Smooth muscle cell (in vitro differentiated cells): Measurements from ENCODE around the gene DRD2. TPM values are rescaled to one million over a fixed set of nuclear protein-coding genes. Genes with fewer than 3 reads are reported as not detected.

Experiments used
- DNase-seq: peaks from one replicate; lab custom pipeline; 2025; ENCODE audit not compliant: unreplicated experiment; lab: John Stamatoyannopoulos, UW
- H2AFZ ChIP-seq: fragments of 200-600 bp; sonication (generic); 2 replicates; pipeline ENCODE4 v1.6.0; 2016; ENCODE audit warnings: antibody characterized with exemption, low read depth, mild to moderate bottlenecking
- H3F3A ChIP-seq: fragments of 200-600 bp; sonication (generic); 2 replicates; pipeline ENCODE4 v1.6.0; 2017; ENCODE audit warnings: antibody characterized with exemption, low read depth
- H3K27ac ChIP-seq: fragments of 200-600 bp; sonication (generic); 2 replicates; pipeline ENCODE4 v1.5.1; 2016; ENCODE audit warnings: low read depth, mild to moderate bottlenecking
- H3K27me3 ChIP-seq: fragments of 200-600 bp; sonication (generic); 2 replicates; pipeline ENCODE4 v1.6.1; 2016; ENCODE audit warnings: low read depth, mild to moderate bottlenecking
- H3K36me3 ChIP-seq: fragments of 200-600 bp; sonication (generic); 2 replicates; pipeline ENCODE4 v1.5.1; 2016; ENCODE audit warnings: low read depth
- H3K4me1 ChIP-seq: fragments of 200-600 bp; sonication (generic); 2 replicates; pipeline ENCODE4 v1.5.1; 2016; ENCODE audit warnings: low read depth
- H3K4me2 ChIP-seq: fragments of 200-600 bp; sonication (generic); 2 replicates; pipeline ENCODE4 v1.6.0; 2016; ENCODE audit warnings: mild to moderate bottlenecking
- H3K4me3 ChIP-seq: fragments of 200-600 bp; sonication (generic); 2 replicates; pipeline ENCODE4 v1.5.1; 2016; ENCODE audit warnings: mild to moderate bottlenecking
- H3K79me2 ChIP-seq: fragments of 200-600 bp; sonication (generic); 2 replicates; pipeline ENCODE4 v1.6.0; 2016; ENCODE audit warnings: low read depth, mild to moderate bottlenecking
- H3K9ac ChIP-seq: fragments of 200-600 bp; sonication (generic); 2 replicates; pipeline ENCODE4 v1.6.0; 2016; ENCODE audit warnings: low read depth
- H3K9me3 ChIP-seq: fragments of 200-600 bp; sonication (generic); replicated peaks from 2 replicates; pipeline ENCODE4 v1.5.1; 2016; ENCODE audit warnings: low read depth
- H4K20me1 ChIP-seq: fragments of 200-600 bp; sonication (generic); 2 replicates; pipeline ENCODE4 v1.6.0; 2016; ENCODE audit warnings: low read depth
- CTCF ChIP-seq: fragments of 200-600 bp; sonication (generic); IDR thresholded peaks from 2 replicates; pipeline ENCODE4 v1.5.1; 2017; ENCODE audit warnings: borderline replicate concordance, mild to moderate bottlenecking, antibody characterized with exemption; ENCODE audit not compliant: insufficient read depth, poor library complexity, severe bottlenecking
- WGBS: methylation state at CpG from one replicate; pipeline ENCODE4 v1.1.7; 2016; ENCODE audit warnings: low lambda C conversion rate; 5-methylcytosine and 5-hydroxymethylcytosine counted together
- polyA plus RNA-seq: library from polyadenylated mRNA; unstranded; fragments of >200 nt; fragmentation: Nextera tagmentation; extraction: Ambion mirVana; gene quantifications from 2 replicates; pipeline ENCODE4 v1.2.1, GENCODE V29; 2016
- total RNA-seq: library from RNA; depleted of rRNA; stranded (reverse); fragments of >200 nt; gene quantifications from 2 replicates; pipeline ENCODE4 v1.2.3, GENCODE V29; 2014

DRD2 gene
- total and polyA plus RNA-seq, 2 experiments from 2014 or later = 0.57 to 0.72 TPM

GRCh38 chr11:113397821-113398220, 77.4 kb downstream of the DRD2 start:
- H3K9me3 ChIP-seq = no peaks in the 10 kb centered on the region
- WGBS = 97% methylated on average over 4 of the region's 4 CpGs
- no peaks in the 10 kb centered on the region for H4K20me1 ChIP-seq
- H3K9ac ChIP-seq = no peak overlapping the region
- no peak for DNase-seq
- H3K4me3 ChIP-seq = no peak overlapping the region
- H3K27ac ChIP-seq = no peak overlapping the region
- H2AFZ ChIP-seq = no peak overlapping the region
- H3F3A ChIP-seq = no peaks in the 10 kb centered on the region
- H3K36me3 ChIP-seq = no peaks in the 10 kb centered on the region
- no peak for TF ChIP-seq CTCF
- no peaks in the 10 kb centered on the region for H3K4me1 ChIP-seq
- no peak overlapping the region for H3K4me2 ChIP-seq
- H3K27me3 ChIP-seq = peaks cover 33% of the 10 kb centered on the region
- no peaks in the 10 kb centered on the region for H3K79me2 ChIP-seq

- Histone ChIP-seq H3K79me2 (no peaks in the 10 kb centered on the region), H2AFZ (no peak overlapping the region), H3K27ac (no peak overlapping the region), H4K20me1 (no peaks in the 10 kb centered on the region), H3K9ac (no peak overlapping the region), H3K4me3 (no peak overlapping the region), H3K4me1 (no peaks in the 10 kb centered on the region), H3K9me3 (no peaks in the 10 kb centered on the region), H3K4me2 (no peak overlapping the region), H3K27me3 (peaks cover 34% of the 10 kb centered on the region), H3K36me3 (no peaks in the 10 kb centered on the region), H3F3A (no peaks in the 10 kb centered on the region)
- TF ChIP-seq CTCF = no peak
- 85% methylated on average over 7 of the region's 7 CpGs for WGBS
- DNase-seq = no peak
These were observed 78.0 kb downstream of the DRD2 start for GRCh38 chr11:113397212-113397611.

GRCh38 chr11:113396690-113397089, 78.5 kb downstream of the DRD2 start:
- H3K4me3 ChIP-seq = no peak overlapping the region
- no peaks in the 10 kb centered on the region for H3K36me3 ChIP-seq
- no peaks in the 10 kb centered on the region for H3K9me3 ChIP-seq
- peaks cover 39% of the 10 kb centered on the region for H3K27me3 ChIP-seq
- TF ChIP-seq CTCF = no peak
- no peak overlapping the region for H3K4me2 ChIP-seq
- no peak overlapping the region for H3K9ac ChIP-seq
- H3K4me1 ChIP-seq = no peaks in the 10 kb centered on the region
- H4K20me1 ChIP-seq = no peaks in the 10 kb centered on the region
- 50% methylated on average over 1 of the region's 1 CpG for WGBS
- H3K27ac ChIP-seq = no peak overlapping the region
- no peaks in the 10 kb centered on the region for H3F3A ChIP-seq
- no peak overlapping the region for H2AFZ ChIP-seq
- DNase-seq = no peak
- no peaks in the 10 kb centered on the region for H3K79me2 ChIP-seq

- Histone ChIP-seq H3K36me3 (no peaks in the 10 kb centered on the region), H3K4me3 (no peak overlapping the region), H3K79me2 (no peaks in the 10 kb centered on the region), H2AFZ (no peak overlapping the region), H3K9ac (no peak overlapping the region), H3K4me1 (no peaks in the 10 kb centered on the region), H3K4me2 (no peak overlapping the region), H3F3A (no peaks in the 10 kb centered on the region), H3K27me3 (peaks cover 41% of the 10 kb centered on the region), H3K27ac (no peak overlapping the region), H3K9me3 (no peaks in the 10 kb centered on the region), H4K20me1 (no peaks in the 10 kb centered on the region)
- no peak for TF ChIP-seq CTCF
- no peak for DNase-seq
- 94% methylated on average over 9 of the region's 9 CpGs for WGBS
These were observed 79.3 kb downstream of the DRD2 start for GRCh38 chr11:113395782-113396336.
